Brain microvascular endothelial cell (primary cell): ENCODE results near the gene TBC1D19.

Source experiments
- DNase-seq: peaks from one replicate; pipeline ENCODE4 v3.0.0-alpha.2; 2020
- H3K27ac ChIP-seq: fragments of 250-450 bp; sonication (Bioruptor Pico); 2 replicates; pipeline ENCODE4 v1.5.1; 2020; ENCODE audit warnings: mild to moderate bottlenecking, moderate library complexity
- H3K27me3 ChIP-seq: fragments of 250-450 bp; sonication (Bioruptor Pico); replicated peaks from 2 replicates; pipeline ENCODE4 v1.5.1; 2020; ENCODE audit warnings: mild to moderate bottlenecking
- H3K36me3 ChIP-seq: fragments of 250-450 bp; sonication (Bioruptor Pico); replicated peaks from 2 replicates; pipeline ENCODE4 v1.5.1; 2020; ENCODE audit warnings: mild to moderate bottlenecking
- H3K4me3 ChIP-seq: 2 replicates; pipeline ENCODE4 v1.5.1; 2011; ENCODE audit warnings: low read depth, mild to moderate bottlenecking, control low read depth, low read length, moderate library complexity
- in situ Hi-C: cut with HindIII; loops from 2 replicates; pipeline ENCODE4 v1.10.0; 2017; ENCODE audit warnings: low sequenced_read_pairs, low pct_ligation_motif_present
- TF ChIP-seq, protein P1 (sequence below): IDR thresholded peaks from 2 replicates; pipeline ENCODE4 v1.5.1; 2011; ENCODE audit warnings: low read depth, mild to moderate bottlenecking, moderate library complexity, low read length, control low read depth, inconsistent platforms; ENCODE audit errors: missing control alignments

TBC1D19 gene

GRCh38 chr4:26764231-26764630 lies 180.3 kb downstream of the TBC1D19 start:
- Histone ChIP-seq H3K4me3 (no peak overlapping the region), H3K36me3 (no peaks in the 10 kb centered on the region), H3K27me3 (no peaks in the 10 kb centered on the region), H3K27ac (no peak overlapping the region)
- TF ChIP-seq, protein P1, sequence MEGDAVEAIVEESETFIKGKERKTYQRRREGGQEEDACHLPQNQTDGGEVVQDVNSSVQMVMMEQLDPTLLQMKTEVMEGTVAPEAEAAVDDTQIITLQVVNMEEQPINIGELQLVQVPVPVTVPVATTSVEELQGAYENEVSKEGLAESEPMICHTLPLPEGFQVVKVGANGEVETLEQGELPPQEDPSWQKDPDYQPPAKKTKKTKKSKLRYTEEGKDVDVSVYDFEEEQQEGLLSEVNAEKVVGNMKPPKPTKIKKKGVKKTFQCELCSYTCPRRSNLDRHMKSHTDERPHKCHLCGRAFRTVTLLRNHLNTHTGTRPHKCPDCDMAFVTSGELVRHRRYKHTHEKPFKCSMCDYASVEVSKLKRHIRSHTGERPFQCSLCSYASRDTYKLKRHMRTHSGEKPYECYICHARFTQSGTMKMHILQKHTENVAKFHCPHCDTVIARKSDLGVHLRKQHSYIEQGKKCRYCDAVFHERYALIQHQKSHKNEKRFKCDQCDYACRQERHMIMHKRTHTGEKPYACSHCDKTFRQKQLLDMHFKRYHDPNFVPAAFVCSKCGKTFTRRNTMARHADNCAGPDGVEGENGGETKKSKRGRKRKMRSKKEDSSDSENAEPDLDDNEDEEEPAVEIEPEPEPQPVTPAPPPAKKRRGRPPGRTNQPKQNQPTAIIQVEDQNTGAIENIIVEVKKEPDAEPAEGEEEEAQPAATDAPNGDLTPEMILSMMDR: no peak
- in situ Hi-C loops: no loop called here
- DNase-seq: no peak

DNA sequence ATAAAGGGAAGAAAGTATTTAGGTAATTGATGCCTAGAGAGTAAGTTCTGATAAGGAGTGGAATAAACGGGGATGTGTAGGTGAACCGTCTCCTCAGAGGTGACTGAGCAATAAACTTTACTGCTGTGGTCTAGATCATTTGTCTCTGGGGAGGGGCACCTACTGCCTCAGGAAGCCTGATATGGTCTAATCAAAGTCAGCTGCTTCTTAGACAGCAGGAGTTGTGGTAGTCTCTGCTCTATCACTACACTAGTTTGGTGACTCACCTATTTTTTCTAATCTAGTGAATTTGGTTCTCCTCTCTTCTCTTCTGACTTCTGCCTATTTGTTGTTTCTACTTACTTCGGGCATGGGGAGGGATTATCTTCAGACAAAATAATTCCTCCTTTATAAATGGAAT lies 181.6 kb downstream of the TBC1D19 start:
- Histone ChIP-seq H3K4me3 (no peak overlapping the region), H3K36me3 (no peaks in the 10 kb centered on the region), H3K27ac (no peak overlapping the region), H3K27me3 (no peaks in the 10 kb centered on the region)
- DNase-seq: no peak
- TF ChIP-seq, protein P1: no peak
- in situ Hi-C loops: no loop called here

DNA sequence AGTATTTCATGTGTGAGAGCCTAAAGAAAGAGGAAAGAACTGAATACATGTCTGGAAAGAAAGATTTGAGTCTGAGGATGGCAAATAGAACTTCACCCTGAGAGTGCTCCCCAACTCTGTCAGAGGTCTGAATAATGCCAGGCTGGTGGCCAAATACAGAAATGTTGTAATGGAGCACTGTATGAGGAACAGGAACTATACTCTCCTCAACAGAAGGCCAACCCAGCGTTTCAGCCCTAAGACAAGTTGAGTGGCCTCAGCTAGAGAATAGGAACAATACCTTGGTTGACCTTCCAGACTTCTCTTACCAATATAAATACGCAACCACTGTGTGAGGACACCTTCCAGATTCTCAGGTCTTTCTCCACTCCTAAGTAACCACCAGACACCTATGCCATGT lies 182.3 kb downstream of the TBC1D19 start:
- H3K36me3 ChIP-seq: no peaks in the 10 kb centered on the region
- TF ChIP-seq, protein P1: no peak
- DNase-seq: no peak
- no peak overlapping the region for H3K27ac ChIP-seq
- in situ Hi-C loops: no loop called here
- no peak overlapping the region for H3K4me3 ChIP-seq
- H3K27me3 ChIP-seq: no peaks in the 10 kb centered on the region

- no peak for DNase-seq
- in situ Hi-C loops: no loop called here
- TF ChIP-seq, protein P1: no peak
- no peak overlapping the region for H3K4me3 ChIP-seq
- H3K36me3 ChIP-seq: no peaks in the 10 kb centered on the region
- no peak overlapping the region for H3K27ac ChIP-seq
- H3K27me3 ChIP-seq: no peaks in the 10 kb centered on the region
Observed at GRCh38 chr4:26772096-26772873, 188.4 kb downstream of the TBC1D19 start.

- no peaks in the 10 kb centered on the region for H3K36me3 ChIP-seq
- H3K27me3 ChIP-seq: no peaks in the 10 kb centered on the region
- H3K4me3 ChIP-seq: no peak overlapping the region
- no peak for DNase-seq
- no peak overlapping the region for H3K27ac ChIP-seq
- TF ChIP-seq, protein P1: no peak
- in situ Hi-C loops: no loop called here
Observed at GRCh38 chr4:26779224-26779623, 195.3 kb downstream of the TBC1D19 start.

GRCh38 chr4:26779674-26780073 lies 195.8 kb downstream of the TBC1D19 start:
- TF ChIP-seq, protein P1: no peak
- in situ Hi-C loops: no loop called here
- Histone ChIP-seq H3K36me3 (no peaks in the 10 kb centered on the region), H3K27me3 (no peaks in the 10 kb centered on the region), H3K4me3 (no peak overlapping the region), H3K27ac (no peak overlapping the region)
- DNase-seq: no peak
